ENCODE results near the gene SMIM12.

Gene SMIM12

GRCh38 chr1:34871443-34872132 lies 12.0 kb upstream of the SMIM12 start:
- no peak for DNase-seq

GRCh38 chr1:34870395-34870794 lies 10.8 kb upstream of the SMIM12 start:
- DNase-seq, result no peak

DNA sequence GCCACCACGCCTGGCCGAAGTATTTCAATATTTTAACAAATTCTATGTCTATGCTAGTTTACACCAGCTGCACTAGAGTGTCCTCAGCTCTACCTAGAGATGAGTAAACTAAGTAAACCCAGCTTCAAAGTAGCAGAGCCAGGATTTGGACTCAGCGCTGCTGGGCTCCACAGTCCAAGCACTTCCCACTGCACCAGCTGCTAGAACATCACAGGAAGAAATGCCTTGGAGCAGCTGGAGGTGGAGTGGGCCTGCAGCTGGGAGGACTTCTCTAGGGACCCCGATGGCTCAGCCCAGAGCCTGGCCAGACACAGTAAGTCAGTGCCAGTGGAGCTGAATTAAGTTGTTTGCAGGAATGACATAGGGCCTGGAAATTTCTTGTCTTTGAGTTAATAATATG lies 10.2 kb upstream of the SMIM12 start:
- no peak for DNase-seq

- no peak for DNase-seq
These were observed 8.9 kb upstream of the SMIM12 start for GRCh38 chr1:34868230-34869049.

DNA sequence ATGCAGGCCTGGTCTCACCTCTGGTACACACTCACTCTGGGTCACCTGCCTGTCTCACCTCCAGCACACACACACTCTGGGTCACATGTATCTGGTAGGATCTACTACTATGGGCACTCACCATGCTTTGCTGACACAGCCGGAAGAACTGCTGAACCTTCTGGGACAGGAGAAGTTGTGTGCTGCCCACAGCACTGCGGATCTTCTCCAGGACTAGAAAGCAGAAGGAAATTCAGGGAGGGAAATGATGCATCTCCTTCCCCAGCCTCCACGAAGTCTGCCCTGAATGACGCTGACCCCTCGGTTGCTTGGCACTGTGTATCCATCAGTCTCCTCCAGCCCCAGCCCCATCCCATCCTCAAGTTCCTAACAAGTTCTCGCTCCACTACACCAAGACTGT lies 7.9 kb upstream of the SMIM12 start:
- no peak for DNase-seq

DNA sequence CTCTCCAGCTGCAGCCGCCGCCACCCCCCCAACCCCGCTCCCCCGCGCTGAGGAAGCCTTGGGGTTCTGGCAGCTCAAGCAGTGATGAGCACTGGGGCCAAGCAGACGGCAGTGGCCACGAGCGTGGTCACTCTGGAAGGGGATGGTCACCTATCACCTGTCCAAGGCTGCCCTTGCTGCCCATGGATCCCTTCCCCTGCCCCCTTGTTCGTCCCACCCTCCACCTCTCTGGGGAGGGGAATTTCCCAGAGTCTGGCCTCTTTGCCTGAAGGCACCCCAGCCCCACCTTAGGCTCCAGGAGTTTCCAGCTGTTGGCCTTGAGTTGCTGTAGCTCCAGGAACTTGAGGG lies 7.2 kb upstream of the SMIM12 start:
- no peak for DNase-seq

DNA sequence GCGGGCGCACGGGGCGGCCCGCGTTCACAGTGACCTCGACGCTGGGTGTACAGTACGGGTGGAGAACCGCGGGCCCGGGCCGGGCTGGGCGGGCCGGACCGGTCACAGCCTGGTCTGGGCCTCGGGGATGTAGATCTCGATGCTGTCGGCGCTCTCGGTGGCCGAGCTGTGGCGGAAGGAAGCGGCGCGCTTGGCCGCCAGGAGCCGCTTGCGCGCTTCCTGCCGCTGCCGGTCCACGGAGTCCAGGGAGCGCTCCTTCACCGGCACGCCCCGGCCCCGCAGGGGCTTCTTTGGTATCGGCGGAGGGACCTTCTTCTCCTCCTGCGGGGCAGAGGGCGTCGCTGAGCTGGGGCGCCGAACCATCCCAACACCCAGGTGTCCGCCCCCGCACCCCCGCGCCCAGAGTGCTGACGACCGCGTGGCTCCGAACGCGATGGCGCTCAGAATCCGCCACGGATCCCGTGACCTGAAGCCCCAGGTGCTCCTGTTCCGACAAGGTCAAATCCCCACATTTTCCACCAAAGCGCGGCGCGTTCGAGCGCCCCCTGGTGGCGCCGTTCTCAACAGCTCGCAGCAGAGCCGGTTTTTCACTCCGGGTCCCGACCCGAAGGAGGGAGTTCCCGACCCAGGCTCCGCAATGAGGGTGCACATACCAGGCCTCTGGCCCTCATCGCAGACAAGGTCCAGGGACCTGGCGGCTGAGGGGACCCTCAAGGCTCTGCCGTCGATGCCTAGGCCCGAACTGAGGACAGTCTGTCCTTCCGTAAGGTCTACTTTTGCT lies 6.6 kb upstream of the SMIM12 start:
- DNase-seq, result peak; percentile 74

DNA sequence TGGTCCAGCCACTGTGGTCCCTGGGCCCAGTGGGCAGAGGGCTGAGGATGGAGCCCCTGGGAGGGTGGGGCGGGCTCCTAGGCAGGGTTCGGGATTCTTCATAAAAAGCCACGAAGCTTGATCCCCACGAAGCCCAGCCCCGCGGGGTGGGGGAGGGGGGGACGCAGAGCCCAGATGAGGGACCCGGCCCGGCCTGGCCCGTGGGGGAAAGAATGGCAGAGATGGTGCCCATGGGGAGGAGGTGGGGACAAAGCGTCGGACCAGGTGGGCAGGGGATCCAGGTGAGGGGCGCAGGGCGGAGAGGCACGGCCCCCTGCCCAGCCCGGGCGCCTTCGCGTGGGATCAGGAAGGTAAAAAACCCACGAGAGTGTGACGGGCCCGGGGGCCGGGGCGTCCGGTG lies 6.0 kb upstream of the SMIM12 start:
- no peak for DNase-seq

- DNase-seq, result no peak
These were observed 5.2 kb upstream of the SMIM12 start for GRCh38 chr1:34864759-34865158.

DNA sequence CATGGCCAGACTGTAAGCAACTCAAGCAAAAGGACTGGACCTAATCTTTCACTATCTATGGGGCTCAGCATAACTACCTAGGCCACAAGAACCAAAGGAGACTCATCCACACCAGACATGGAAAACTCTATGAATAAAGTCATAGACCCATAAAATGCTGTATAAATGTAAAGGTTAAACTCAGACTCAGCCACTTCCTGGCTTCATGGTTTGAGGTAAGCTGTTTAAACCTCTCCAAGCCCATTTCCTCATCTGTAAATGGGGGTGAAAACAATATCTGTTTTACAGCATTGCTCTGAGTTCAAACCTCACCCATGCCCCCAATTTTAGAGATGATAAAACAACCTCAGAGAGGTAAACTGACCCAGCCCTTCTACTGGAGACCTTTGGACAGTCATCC lies 4.0 kb upstream of the SMIM12 start:
- no peak for DNase-seq

DNA sequence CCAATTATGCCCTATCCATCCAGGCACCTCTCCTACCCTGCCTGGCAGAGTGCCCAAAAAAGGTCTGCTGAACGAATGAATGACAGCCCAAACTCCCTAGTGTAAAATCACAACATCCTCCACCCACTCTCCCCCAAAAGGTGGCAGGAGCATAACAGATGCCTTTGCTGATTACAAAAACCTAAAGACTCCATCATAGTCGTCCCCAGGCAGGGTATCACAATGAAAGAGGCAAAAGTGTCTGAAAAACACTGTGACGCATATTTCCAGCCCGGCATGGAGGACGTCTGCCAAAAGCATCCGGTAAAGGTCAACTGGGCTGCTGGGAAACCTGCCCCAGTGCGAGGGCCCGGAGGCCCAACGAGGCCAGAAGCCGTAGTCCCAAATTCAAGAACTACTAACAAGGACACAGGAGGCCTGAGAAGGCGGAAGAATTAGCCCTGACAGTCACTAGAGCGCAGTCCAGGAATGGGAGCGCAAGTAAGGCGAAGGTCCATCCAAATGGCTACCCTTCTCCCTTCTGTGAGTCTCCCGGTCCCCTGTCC lies 576 bp downstream of the SMIM12 start:
- DNase-seq, result no peak

DNA sequence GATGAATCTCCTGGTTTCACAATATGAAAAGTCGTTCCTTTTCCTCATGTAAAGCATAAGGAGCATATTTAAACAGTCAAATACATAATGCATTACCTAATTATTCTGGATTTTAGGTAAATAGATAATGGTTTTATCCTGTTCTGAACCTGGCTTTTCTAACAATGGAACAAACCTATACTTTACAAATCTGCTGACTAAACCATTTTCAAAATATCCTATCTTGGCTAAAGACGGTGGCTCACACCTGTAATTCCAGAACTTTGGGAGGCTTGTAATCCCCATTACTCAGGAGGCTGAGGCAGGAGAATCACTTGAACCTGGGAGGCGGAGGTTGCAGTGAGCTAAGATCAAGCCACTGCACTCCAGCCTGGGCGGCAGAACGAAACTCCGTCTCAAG lies 2.9 kb downstream of the SMIM12 start:
- DNase-seq, result no peak

GRCh38 chr1:34852677-34853217 lies 6.8 kb downstream of the SMIM12 start:
- DNase-seq, result peak; percentile 66

DNA sequence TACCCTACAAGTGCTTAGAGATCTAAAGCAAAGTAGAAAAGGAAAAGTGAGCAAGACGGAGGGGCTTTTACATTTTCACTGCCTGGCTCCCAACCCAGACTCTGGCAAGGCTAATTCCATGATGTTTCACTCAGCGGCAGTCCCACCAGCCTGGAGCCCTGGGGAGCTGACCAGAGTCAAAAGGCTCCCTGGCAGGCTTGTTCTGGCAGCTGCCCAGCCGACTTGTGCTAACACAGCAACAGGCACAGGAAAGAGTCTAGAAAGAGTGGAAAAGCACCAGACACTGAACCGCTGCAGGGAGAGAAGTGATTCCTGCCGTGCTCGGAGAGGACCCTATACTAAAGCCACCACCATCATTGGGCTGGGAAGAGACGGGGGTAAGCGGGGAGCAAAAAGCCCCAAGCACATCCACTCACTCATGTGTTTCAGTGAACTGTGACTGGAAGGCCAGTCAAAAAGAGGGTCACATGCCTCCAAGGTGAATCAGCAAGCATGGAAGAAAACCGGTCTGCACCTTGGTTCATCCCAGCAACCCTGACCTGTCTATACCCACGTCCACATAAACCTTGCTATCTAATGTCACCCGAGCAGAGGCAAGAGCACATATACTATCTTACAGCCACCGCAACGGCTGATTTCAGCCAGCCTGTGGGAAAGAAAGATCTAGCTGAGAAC lies 8.0 kb downstream of the SMIM12 start:
- DNase-seq, result no peak

DNA sequence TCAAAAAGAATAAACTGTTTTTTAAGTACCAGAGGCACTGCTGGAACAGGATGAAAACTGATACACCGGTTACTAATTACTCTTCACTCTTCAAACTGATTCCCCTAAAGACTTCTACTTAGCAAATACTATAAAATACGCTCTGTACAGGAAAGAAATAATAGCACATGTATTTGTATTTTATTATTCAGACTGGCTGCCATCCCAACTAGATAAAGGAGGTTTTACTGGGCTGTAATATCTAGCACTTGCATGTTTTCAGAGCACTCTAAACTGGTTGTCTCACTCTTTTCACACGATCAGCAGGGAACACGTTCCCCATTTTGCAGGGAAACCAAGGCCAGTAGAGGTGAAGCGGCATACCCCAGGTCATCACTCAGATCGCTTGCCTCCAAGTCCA lies 9.2 kb downstream of the SMIM12 start:
- DNase-seq, result no peak

GRCh38 chr1:34847094-34847493 lies 12.5 kb downstream of the SMIM12 start:
- no peak for DNase-seq

DNA sequence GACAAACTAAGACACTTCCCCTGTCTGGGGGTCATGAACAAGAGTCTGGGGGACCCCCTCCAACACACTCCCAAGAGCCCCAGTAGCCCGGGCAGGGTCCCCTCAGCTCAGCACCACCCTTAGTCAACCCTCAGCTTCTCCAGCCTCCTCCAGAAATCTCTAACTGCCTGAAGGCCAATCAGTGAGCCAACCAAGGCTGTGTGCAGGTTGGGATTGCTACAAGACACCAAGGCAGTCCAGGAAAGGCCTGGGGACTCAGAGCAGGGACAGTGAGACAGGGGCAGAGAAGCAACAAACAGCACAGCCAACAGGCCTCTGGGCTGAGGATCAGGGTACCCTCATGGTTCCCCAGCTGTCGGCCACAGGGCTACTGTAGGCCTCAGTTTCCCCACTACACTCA lies 13.3 kb downstream of the SMIM12 start:
- no peak for DNase-seq

DNA sequence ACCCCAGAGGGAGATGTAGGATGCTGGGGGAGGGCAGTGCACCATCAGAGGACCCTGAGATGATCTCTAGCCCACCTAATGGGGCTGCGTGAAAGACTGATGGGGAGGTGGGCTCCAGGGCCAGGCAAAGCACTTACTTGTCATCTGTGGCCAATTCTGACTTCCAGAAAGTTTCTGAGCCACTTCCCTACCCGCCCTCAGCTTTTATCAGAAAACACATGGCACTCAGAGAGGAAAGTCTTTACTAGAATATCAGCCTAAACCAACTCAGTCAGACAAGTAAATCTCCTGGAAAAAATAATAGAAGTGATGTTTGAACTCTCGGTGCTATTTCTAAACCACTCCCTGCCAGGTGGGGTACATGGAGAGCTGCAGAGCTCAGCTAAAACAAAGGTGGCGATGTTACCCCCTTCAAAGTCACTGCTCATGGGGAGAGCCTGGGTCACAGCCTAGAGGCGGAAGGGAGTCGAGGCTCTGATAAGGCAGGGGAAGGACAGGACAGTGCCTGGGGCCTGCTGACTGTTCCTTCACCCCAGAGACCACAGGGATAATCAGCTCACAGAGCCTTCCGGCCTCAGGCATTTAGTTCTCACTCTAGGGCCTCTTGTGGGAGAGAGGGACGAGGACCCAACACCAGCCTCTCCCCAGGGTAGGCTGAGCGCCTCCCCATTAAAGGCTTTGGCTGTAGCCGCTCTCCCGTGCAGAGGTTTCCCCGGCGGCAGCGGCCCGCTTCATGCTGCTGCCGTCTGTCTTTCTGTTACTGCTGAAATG lies 14.2 kb downstream of the SMIM12 start:
- no peak for DNase-seq

- no peak for DNase-seq
These were observed 15.3 kb downstream of the SMIM12 start for GRCh38 chr1:34844252-34844634.

DNA sequence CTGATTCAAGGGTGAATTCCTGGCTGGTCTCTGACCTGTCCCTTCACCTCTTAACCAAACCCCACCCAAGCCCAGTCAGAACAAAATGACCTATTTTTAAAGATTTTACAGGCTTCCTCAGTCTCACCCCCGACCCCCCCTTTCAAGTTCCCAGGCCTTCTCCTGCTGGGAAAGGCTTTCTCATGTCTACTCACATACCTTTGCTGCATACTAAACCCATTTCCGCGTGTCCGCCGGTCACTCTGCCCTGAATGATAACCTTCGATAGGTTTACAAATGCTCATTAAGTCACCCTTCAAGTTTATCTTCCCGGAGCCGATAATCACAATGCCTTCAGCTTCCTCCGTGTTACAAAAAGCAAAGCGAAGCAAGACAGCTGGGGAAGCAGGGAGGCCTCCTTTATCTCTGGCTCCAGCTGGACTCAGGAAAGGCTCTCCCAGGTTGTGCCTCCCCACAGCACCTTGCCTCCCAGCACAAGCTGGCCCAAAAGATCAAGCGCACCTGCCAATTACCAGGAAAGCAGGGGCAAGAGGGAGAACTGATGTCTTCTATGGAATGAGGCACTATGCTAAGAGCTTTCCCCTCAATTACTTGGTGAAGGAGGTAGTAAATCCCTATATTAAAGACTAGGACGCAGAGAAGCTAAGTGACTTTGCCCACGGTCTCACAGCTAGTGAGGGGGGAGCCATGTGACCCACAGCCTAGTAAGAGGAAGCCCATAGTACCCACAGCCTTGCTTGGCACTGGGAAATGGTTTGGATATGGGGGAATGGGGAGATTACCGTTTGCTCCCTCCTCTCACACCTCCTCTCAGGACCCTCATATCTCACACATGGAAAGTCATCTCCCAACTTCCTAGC lies 15.9 kb downstream of the SMIM12 start:
- no peak for DNase-seq

GRCh38 chr1:34842952-34843371 lies 16.6 kb downstream of the SMIM12 start:
- no peak for DNase-seq
